ENCODE data around the gene UEVLD.

GRCh38 chr11:18566406-18566805 lies 22.1 kb downstream of the UEVLD start:
- TF ChIP-seq CTCF (IDR thresholded peaks at IDR 0.05) (no peak), POLR2AphosphoS5 (IDR thresholded peaks at IDR 0.05) (no peak), POLR2A (IDR thresholded peaks at IDR 0.05) (no peak)
